NCI-H1092 (cell line): ENCODE data around the gene ABLIM2.
A peak's percentile ranks its signal among the peaks of the same experiment; 100 is the strongest.

ENCODE experiments used
- DNase-seq: peaks from one replicate; lab custom pipeline; 2025; lab: John Stamatoyannopoulos, UW

The ABLIM2 gene

GRCh38 chr4:8119877-8120276 lies 38.7 kb downstream of the ABLIM2 start:
- DNase-seq, result no peak

GRCh38 chr4:8118531-8118930 lies 40.1 kb downstream of the ABLIM2 start:
- no peak for DNase-seq

- DNase-seq, result no peak
Measured at GRCh38 chr4:8118035-8118434, 40.6 kb downstream of the ABLIM2 start.

GRCh38 chr4:8117278-8117682 lies 41.3 kb downstream of the ABLIM2 start:
- DNase-seq, result no peak

- DNase-seq, result no peak
Measured at GRCh38 chr4:8115916-8116315, 42.7 kb downstream of the ABLIM2 start.

GRCh38 chr4:8115203-8115520 lies 43.5 kb downstream of the ABLIM2 start:
- no peak for DNase-seq

GRCh38 chr4:8114456-8115202 lies 44.0 kb downstream of the ABLIM2 start:
- no peak for DNase-seq

GRCh38 chr4:8113611-8114377 lies 44.8 kb downstream of the ABLIM2 start:
- DNase-seq, result no peak

- DNase-seq, result no peak
Measured at GRCh38 chr4:8112672-8113071, 45.9 kb downstream of the ABLIM2 start.

GRCh38 chr4:8112036-8112576 lies 46.5 kb downstream of the ABLIM2 start:
- DNase-seq, result no peak

- no peak for DNase-seq
Measured at GRCh38 chr4:8110071-8110986, 48.3 kb downstream of the ABLIM2 start.

- no peak for DNase-seq
Measured at GRCh38 chr4:8109406-8110065, 49.1 kb downstream of the ABLIM2 start.

GRCh38 chr4:8108991-8109390 lies 49.6 kb downstream of the ABLIM2 start:
- DNase-seq, result no peak

- DNase-seq, result no peak
Measured at GRCh38 chr4:8108261-8108660, 50.4 kb downstream of the ABLIM2 start.

GRCh38 chr4:8107146-8107657 lies 51.4 kb downstream of the ABLIM2 start:
- DNase-seq, result no peak

GRCh38 chr4:8106451-8107025 lies 52.1 kb downstream of the ABLIM2 start:
- DNase-seq, result no peak

GRCh38 chr4:8105306-8106100 lies 53.1 kb downstream of the ABLIM2 start:
- peak; percentile 53 for DNase-seq

- no peak for DNase-seq
Measured at GRCh38 chr4:8104491-8105305, 53.9 kb downstream of the ABLIM2 start.
